Body of pancreas (tissue), 4 donors: ENCODE measurements around the gene KNOP1.

ENCODE experiments used
- POLR2A ChIP-seq, 3 donors: fragments of 450-650 bp; IDR thresholded peaks; one replicate each; pipeline ENCODE4 v1.6.1; 2016; ENCODE audit warnings: antibody characterized with exemption in 3 of 3, mild to moderate bottlenecking in 2 of 3
- TF ChIP-seq, protein P1 (sequence below), 7 experiments: fragments of 450-650 bp in 4 of 7; fragments of 200-600 bp in 3 of 7; sonication (generic) in 3 of 7; IDR thresholded peaks; one replicate each; pipeline ENCODE4 v1.5.1; 2016 to 2019; ENCODE audit warnings: antibody characterized with exemption in 7 of 7

DNA sequence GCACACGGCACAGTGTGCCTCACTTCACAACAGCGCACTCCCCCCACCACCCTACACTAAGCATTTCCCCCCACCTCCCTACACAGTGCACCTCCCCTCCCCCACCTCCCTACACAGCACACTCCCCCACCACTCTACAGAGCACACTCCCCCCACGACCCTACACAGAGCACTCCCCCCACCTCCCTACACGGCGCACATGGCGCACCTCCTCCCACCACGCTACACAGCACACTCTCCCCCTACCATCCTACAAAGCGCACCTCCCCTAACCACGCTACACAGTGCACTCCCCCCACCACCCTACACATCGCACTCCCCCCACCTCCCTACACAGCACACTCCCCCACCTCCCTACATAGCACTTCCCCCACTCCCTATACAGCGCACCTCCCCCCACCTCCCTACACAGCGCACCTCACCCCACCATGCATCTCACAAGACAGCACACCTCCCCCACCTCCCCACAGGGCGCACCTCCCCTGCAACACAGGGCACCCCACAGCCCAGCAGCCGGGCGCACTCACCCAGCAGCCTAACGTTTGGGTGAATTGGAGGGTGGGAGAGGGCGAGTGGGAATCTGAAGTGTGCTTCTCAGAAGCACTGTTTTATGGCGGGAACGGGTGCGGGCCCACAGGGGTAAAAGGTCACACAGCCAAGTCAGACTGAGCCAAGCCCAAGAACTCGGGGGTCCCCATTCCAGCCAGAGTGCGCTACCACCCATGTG lies 10.3 kb downstream of the KNOP1 start:
- TF ChIP-seq, protein P1, sequence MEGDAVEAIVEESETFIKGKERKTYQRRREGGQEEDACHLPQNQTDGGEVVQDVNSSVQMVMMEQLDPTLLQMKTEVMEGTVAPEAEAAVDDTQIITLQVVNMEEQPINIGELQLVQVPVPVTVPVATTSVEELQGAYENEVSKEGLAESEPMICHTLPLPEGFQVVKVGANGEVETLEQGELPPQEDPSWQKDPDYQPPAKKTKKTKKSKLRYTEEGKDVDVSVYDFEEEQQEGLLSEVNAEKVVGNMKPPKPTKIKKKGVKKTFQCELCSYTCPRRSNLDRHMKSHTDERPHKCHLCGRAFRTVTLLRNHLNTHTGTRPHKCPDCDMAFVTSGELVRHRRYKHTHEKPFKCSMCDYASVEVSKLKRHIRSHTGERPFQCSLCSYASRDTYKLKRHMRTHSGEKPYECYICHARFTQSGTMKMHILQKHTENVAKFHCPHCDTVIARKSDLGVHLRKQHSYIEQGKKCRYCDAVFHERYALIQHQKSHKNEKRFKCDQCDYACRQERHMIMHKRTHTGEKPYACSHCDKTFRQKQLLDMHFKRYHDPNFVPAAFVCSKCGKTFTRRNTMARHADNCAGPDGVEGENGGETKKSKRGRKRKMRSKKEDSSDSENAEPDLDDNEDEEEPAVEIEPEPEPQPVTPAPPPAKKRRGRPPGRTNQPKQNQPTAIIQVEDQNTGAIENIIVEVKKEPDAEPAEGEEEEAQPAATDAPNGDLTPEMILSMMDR (IDR thresholded peaks at IDR 0.05), result no peak
- no peak for TF ChIP-seq POLR2A (IDR thresholded peaks at IDR 0.05)
